ENCODE data around the gene HOXA1. TPM values are rescaled to one million over a fixed set of nuclear protein-coding genes. Genes with fewer than 3 reads are reported as not detected.
A peak's percentile ranks its signal among the peaks of the same experiment; 100 is the strongest.
"Not testable (repeated sequence)": the region's sequence is repeated elsewhere in the genome, so short reads cannot be mapped to it uniquely, and the experiment has no call there.

HOXA1 gene
- total RNA-seq, 1 experiment from 2014 or later = 5.9 TPM

GRCh38 chr7:27048438-27048837 is 47.4 kb downstream of the HOXA1 start:
- DNase-seq (ENCODE audit: low read depth) = no peak

DNA sequence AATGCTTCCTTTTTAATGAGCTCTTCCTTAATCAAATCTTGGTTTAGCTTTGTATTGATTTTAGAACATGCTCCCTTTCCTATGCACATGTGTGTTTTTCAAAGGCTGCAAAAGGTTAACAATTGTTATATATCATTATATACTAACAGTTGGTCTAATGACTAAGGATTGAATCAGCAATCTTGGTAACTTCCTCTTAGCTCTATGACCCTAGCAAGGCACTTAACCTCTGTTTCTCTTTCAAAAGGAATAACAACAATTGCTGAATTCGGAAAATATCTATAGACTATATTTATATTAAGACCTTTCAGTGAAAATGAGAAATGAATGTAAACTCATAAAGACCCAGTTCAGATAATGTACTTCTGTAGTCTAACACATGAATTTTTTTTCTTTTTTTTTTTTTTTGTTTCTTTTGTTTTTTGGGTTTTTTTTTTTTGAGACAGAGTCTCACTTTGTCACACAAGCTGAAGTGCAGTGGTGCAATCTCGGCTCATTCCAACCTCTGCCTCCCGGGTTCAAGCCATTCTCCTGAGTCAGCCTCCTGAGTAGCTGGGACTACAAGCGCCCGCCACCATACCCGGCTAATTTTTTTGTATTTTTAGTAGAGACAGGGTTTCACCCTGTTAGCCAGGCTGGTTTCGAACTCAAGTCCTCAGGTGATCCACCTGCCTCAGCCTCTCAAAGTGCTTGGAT is 48.8 kb downstream of the HOXA1 start:
- peak; percentile 86 for DNase-seq (ENCODE audit: low read depth)

GRCh38 chr7:27045972-27046371 is 49.8 kb downstream of the HOXA1 start:
- not testable (repeated sequence) for DNase-seq (ENCODE audit: low read depth)

DNA sequence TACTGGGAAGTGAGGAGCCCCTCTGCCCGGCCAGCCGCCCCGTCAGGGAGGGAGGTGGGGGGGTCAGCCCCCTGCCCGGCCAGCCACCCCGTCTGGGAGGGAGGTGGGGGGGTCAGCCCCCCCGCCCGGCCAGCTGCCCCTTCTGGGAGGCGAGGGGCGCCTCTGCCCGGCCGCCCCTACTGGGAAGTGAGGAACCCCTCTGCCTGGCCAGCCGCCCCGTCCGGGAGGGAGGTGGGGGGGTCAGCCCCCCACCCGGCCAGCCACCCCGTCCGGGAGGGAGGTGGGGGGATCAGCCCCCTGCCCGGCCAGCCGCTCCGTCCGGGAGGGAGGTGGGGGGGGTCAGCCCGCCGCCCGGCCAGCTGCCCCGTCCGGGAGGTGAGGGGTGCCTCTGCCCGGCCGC is 50.7 kb downstream of the HOXA1 start:
- not testable (repeated sequence) for DNase-seq (ENCODE audit: low read depth)

Other genes with a start within 250 kb of the HOXA1 start
- gene SKAP2, start 231.4 kb downstream of the HOXA1 start, total RNA-seq (2014; rRNA removed) = 43.7 and 60.7 TPM in 2 replicates
- 0.46 and 0.51 TPM in 2 replicates for gene HOXA2, start 6.7 kb upstream of the HOXA1 start, total RNA-seq (2014; rRNA removed)
- gene HOXA4, start 34.8 kb upstream of the HOXA1 start, total RNA-seq (2014; rRNA removed) = 7.5 and 8.9 TPM in 2 replicates
- 8.6 and 9.4 TPM in 2 replicates for gene HOXA5, start 47.7 kb upstream of the HOXA1 start, total RNA-seq (2014; rRNA removed)
- gene HOXA6, start 51.8 kb upstream of the HOXA1 start, total RNA-seq (2014; rRNA removed) = 1.6 and 2.1 TPM in 2 replicates
- gene HOXA3, start 56.6 kb upstream of the HOXA1 start, total RNA-seq (2014; rRNA removed) = 4.6 and 4.7 TPM in 2 replicates
- 4.5 and 8.3 TPM in 2 replicates for gene HOXA7, start 60.7 kb upstream of the HOXA1 start, total RNA-seq (2014; rRNA removed)
- gene HOXA9, start 69.5 kb upstream of the HOXA1 start, total RNA-seq (2014; rRNA removed) = 8.7 TPM in 2 replicates
- gene HOXA10, start 78.3 kb upstream of the HOXA1 start, total RNA-seq (2014; rRNA removed) = 12.8 and 13.2 TPM in 2 replicates
- 3.9 and 4.0 TPM in 2 replicates for gene HOXA11, start 89.2 kb upstream of the HOXA1 start, total RNA-seq (2014; rRNA removed)
- 0.06 and 0.11 TPM in 2 replicates for gene HOXA13, start 104.1 kb upstream of the HOXA1 start, total RNA-seq (2014; rRNA removed)
- gene EVX1, start 146.8 kb upstream of the HOXA1 start, total RNA-seq (2014; rRNA removed) = not detected in 2 replicates

Data from LHCN-M2 (cell line).